Activated T-cell treated with anti-CD3 and anti-CD28 coated beads, Interleukin-2, amount 50 U/mL, for 1 hour (primary cell): Measurements from ENCODE around the gene STOML1.
A peak's percentile ranks its signal among the peaks of the same experiment; 100 is the strongest.

Experiments
- DNase-seq: peaks from one replicate; pipeline ENCODE4 v3.0.0-alpha.2; 2020

The STOML1 gene

GRCh38 chr15:73991726-73992593 is at the start of gene STOML1:
TSS of gene STOML1 (minus strand) at chr15:73992295. CDS start at chr15:73992223, 72 bp downstream.
- DNase-seq, result peak; percentile 95

- no peak for DNase-seq
Measured at GRCh38 chr15:74041311-74041756, 49.2 kb upstream of the STOML1 start.

GRCh38 chr15:74040109-74040850 is 48.2 kb upstream of the STOML1 start:
- no peak for DNase-seq

- DNase-seq, result no peak
Measured at GRCh38 chr15:74039656-74040010, 47.5 kb upstream of the STOML1 start.

GRCh38 chr15:74038707-74039655 is 46.9 kb upstream of the STOML1 start:
- no peak for DNase-seq

- DNase-seq, result no peak
Measured at GRCh38 chr15:74037171-74038117, 45.3 kb upstream of the STOML1 start.

GRCh38 chr15:74036271-74037170 is 44.4 kb upstream of the STOML1 start:
- DNase-seq, result no peak

GRCh38 chr15:74035121-74036017 is 43.3 kb upstream of the STOML1 start:
- DNase-seq, result no peak

GRCh38 chr15:74034206-74034755 is 42.2 kb upstream of the STOML1 start:
- no peak for DNase-seq

- no peak for DNase-seq
Measured at GRCh38 chr15:74032606-74033561, 40.8 kb upstream of the STOML1 start.

GRCh38 chr15:74032046-74032445 is 40.0 kb upstream of the STOML1 start:
- DNase-seq, result no peak

- no peak for DNase-seq
Measured at GRCh38 chr15:74028646-74029045, 36.6 kb upstream of the STOML1 start.

- DNase-seq, result no peak
Measured at GRCh38 chr15:74027688-74028087, 35.6 kb upstream of the STOML1 start.

GRCh38 chr15:74025436-74025835 is 33.3 kb upstream of the STOML1 start:
- DNase-seq, result no peak

- no peak for DNase-seq
Measured at GRCh38 chr15:74024687-74025086, 32.6 kb upstream of the STOML1 start.

GRCh38 chr15:74022706-74023470 is 30.8 kb upstream of the STOML1 start:
- DNase-seq, result no peak

GRCh38 chr15:74019734-74020133 is 27.6 kb upstream of the STOML1 start:
- no peak for DNase-seq
